Measurements from ENCODE around the gene DCTN3. TPM values are rescaled to one million over a fixed set of nuclear protein-coding genes. Genes with fewer than 3 reads are reported as not detected.
A peak's percentile ranks its signal among the peaks of the same experiment; 100 is the strongest.

The DCTN3 gene
- total and polyA plus RNA-seq, 2 experiments from 2014 or later, result 75.0 to 83.1 TPM

DNA sequence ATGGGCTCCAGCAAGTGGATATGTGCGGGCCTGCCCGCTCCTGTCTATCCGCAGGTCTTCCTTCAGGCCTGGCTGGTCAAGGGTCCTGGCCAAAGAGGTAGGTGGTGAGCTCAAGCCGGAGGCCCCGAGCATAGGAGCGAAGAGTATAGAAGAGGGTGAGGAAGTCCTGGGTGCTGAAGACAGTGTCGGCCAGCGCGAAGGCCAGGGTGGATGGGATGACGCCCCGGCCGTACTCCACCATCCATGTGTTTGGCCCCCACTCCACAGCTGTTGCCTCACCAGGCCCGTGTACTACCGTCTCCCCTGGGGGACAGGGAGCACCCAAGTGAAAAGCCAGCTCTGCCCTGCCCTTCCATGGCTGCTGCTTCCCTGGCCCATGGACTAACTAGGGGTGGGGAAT, 15.3 kb upstream of the DCTN3 start:
- H3K4me3 ChIP-seq, result no peak overlapping the region
- no peaks in the 10 kb centered on the region for H3K9me2 ChIP-seq (replicated peaks; ENCODE audit: insufficient read depth)
- peaks cover 17% of the 10 kb centered on the region for H3K4me1 ChIP-seq (ENCODE audit: insufficient read depth)
- no peak overlapping the region for H2AFZ ChIP-seq
- no peak for TF ChIP-seq CTCF (IDR thresholded peaks at IDR 0.05; ENCODE audit: poor library complexity)
- no peak for TF ChIP-seq EZH2 (IDR thresholded peaks at IDR 0.05; ENCODE audit: borderline replicate concordance)
- no peak for TF ChIP-seq EZH2phosphoT487 (IDR thresholded peaks at IDR 0.05; ENCODE audit: low read depth, severe bottlenecking, unreplicated experiment)
- H3K36me3 ChIP-seq (replicated peaks; ENCODE audit: insufficient read depth, low read depth), result no peaks in the 10 kb centered on the region
- peaks cover 12% of the 10 kb centered on the region for H3K79me2 ChIP-seq
- no peaks in the 10 kb centered on the region for H4K20me1 ChIP-seq (ENCODE audit: insufficient read depth, poor library complexity, severe bottlenecking)
- H3K9me3 ChIP-seq (ENCODE audit: low read depth), result no peaks in the 10 kb centered on the region
- DNase-seq (ENCODE audit: low spot score), result no peak
- WGBS (ENCODE audit: low lambda C conversion rate, missing lambda C conversion rate), result 94% methylated on average over 14 of the region's 14 CpGs
- peak overlapping the region; percentile 90 for H3K4me2 ChIP-seq
- H3K27ac ChIP-seq, result no peak overlapping the region
- H3K27me3 ChIP-seq, result peaks cover 7% of the 10 kb centered on the region

- WGBS (ENCODE audit: low lambda C conversion rate, missing lambda C conversion rate), result 94% methylated on average over 3 of the region's 3 CpGs
- Histone ChIP-seq H3K27ac (no peak overlapping the region), H3K4me2 (no peak overlapping the region), H3K4me3 (no peak overlapping the region), H3K9me3 (ENCODE audit: low read depth) (no peaks in the 10 kb centered on the region), H3K36me3 (replicated peaks; ENCODE audit: insufficient read depth, low read depth) (no peaks in the 10 kb centered on the region), H2AFZ (no peak overlapping the region), H3K9me2 (replicated peaks; ENCODE audit: insufficient read depth) (no peaks in the 10 kb centered on the region), H3K4me1 (ENCODE audit: insufficient read depth) (peaks cover 20% of the 10 kb centered on the region), H3K27me3 (peaks cover 15% of the 10 kb centered on the region), H3K79me2 (peaks cover 12% of the 10 kb centered on the region), H4K20me1 (ENCODE audit: insufficient read depth, poor library complexity, severe bottlenecking) (no peaks in the 10 kb centered on the region)
- no peak for DNase-seq (ENCODE audit: low spot score)
- no peak for TF ChIP-seq EZH2 (IDR thresholded peaks at IDR 0.05; ENCODE audit: borderline replicate concordance)
- no peak for TF ChIP-seq EZH2phosphoT487 (IDR thresholded peaks at IDR 0.05; ENCODE audit: low read depth, severe bottlenecking, unreplicated experiment)
- no peak for TF ChIP-seq CTCF (IDR thresholded peaks at IDR 0.05; ENCODE audit: poor library complexity)
Observed at GRCh38 chr9:34634551-34635248, 14.4 kb upstream of the DCTN3 start.

DNA sequence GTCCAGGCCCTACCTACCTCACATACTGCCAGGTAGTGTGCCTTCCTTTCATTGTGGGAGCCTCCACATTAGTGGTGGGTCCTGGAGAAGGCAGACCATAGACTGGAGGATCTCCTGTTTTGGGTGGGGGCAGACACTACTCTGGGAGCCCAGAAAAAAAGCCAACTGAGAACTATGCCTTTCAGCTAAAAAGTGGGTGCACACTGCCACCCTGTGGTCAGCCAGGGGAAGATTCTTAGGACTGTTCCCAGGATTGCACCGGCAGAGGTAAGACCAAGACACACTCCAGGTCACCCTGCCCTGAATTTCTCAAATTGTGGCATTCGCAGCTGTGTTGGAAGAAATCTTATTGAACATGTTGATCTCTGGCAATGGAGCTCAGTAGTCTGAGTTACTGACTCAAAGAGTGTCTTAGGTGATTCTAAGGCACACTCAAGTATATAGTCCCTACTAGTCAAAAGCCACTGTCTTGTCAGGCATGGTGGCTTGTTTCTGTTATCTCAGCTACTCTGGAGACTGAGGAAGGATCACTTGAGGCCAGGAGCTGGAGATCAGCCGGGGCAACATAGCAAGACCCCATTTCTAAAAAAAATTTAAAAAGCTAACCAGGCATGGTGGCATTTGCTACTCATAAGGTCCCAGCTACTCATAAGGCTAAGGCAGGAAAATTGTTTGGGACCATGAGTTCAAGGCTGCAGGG, 13.7 kb upstream of the DCTN3 start:
- peaks cover 22% of the 10 kb centered on the region for H3K27me3 ChIP-seq
- H3K4me3 ChIP-seq, result no peak overlapping the region
- H3K9me3 ChIP-seq (ENCODE audit: low read depth), result no peaks in the 10 kb centered on the region
- H3K9me2 ChIP-seq (replicated peaks; ENCODE audit: insufficient read depth), result no peaks in the 10 kb centered on the region
- no peak overlapping the region for H3K27ac ChIP-seq
- no peaks in the 10 kb centered on the region for H4K20me1 ChIP-seq (ENCODE audit: insufficient read depth, poor library complexity, severe bottlenecking)
- no peak overlapping the region for H2AFZ ChIP-seq
- H3K4me2 ChIP-seq, result no peak overlapping the region
- H3K36me3 ChIP-seq (replicated peaks; ENCODE audit: insufficient read depth, low read depth), result no peaks in the 10 kb centered on the region
- H3K4me1 ChIP-seq (ENCODE audit: insufficient read depth), result peaks cover 20% of the 10 kb centered on the region
- DNase-seq (ENCODE audit: low spot score), result peak; percentile 82
- peaks cover 12% of the 10 kb centered on the region for H3K79me2 ChIP-seq
- TF ChIP-seq CTCF (IDR thresholded peaks at IDR 0.05; ENCODE audit: poor library complexity), result peak; percentile 75
- no peak for TF ChIP-seq EZH2 (IDR thresholded peaks at IDR 0.05; ENCODE audit: borderline replicate concordance)
- 27% methylated on average over 3 of the region's 3 CpGs for WGBS (ENCODE audit: low lambda C conversion rate, missing lambda C conversion rate)
